Sigmoid colon (tissue), 4 donors: ENCODE results near the gene GHRHR.

ENCODE experiments used
- CTCF ChIP-seq, 4 experiments: fragments of 450-650 bp in 3 of 4; fragments of 200-600 bp in 1 of 4; IDR thresholded peaks; one replicate each; pipeline ENCODE4 v1.5.1; 2016 to 2019; ENCODE audit warnings: antibody characterized with exemption in 4 of 4, mild to moderate bottlenecking in 3 of 4, moderate library complexity in 2 of 4
- EP300 ChIP-seq, 4 donors: sonication (generic); formaldehyde crosslinking; IDR thresholded peaks; one replicate each; pipeline ENCODE4 v1.6.1; 2017; ENCODE audit warnings: antibody characterized with exemption in 4 of 4
- POLR2A ChIP-seq, 2 donors: fragments of 450-650 bp; IDR thresholded peaks; one replicate each; pipeline ENCODE4 v1.6.1; 2016; ENCODE audit warnings: antibody characterized with exemption in 2 of 2, mild to moderate bottlenecking in 2 of 2, moderate library complexity in 2 of 2
- POLR2AphosphoS5 ChIP-seq, 4 donors: sonication (generic); formaldehyde crosslinking; IDR thresholded peaks; one replicate each; pipeline ENCODE4 v1.6.1; 2017; ENCODE audit warnings: antibody characterized with exemption in 4 of 4

GRCh38 chr7:31028006-31028405 is 64.3 kb downstream of the GHRHR start:
- TF ChIP-seq CTCF (IDR thresholded peaks at IDR 0.05) (no peak), EP300 (IDR thresholded peaks at IDR 0.05) (no peak), POLR2AphosphoS5 (IDR thresholded peaks at IDR 0.05) (no peak), POLR2A (IDR thresholded peaks at IDR 0.05) (no peak)
